Measurements from ENCODE around the gene CLCN1.
A peak's percentile ranks its signal among the peaks of the same experiment; 100 is the strongest.

CLCN1 gene

DNA sequence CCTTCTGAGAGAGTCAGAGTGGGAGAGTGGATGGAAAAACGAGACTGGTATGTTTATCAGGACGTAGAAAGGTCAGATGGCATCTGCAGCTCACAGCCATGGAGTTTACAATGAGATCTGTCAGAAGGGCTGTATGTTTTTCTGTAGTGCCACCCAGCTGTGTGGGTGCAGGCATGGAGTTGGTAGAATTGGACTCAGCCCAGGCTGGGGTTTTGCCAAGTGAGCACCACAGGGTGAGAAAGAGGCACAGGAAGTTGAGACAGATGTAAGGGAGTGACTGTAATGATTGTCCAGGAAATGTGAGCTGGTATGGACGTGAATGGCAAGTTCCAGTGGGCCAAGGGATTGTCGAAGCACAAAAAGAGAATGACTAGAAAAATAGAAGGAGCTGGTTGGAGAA, 56.2 kb downstream of the CLCN1 start:
- peak; percentile 63 for TF ChIP-seq GABPA (IDR thresholded peaks at IDR 0.05; ENCODE audit: low read depth)
- TF ChIP-seq, protein P1, sequence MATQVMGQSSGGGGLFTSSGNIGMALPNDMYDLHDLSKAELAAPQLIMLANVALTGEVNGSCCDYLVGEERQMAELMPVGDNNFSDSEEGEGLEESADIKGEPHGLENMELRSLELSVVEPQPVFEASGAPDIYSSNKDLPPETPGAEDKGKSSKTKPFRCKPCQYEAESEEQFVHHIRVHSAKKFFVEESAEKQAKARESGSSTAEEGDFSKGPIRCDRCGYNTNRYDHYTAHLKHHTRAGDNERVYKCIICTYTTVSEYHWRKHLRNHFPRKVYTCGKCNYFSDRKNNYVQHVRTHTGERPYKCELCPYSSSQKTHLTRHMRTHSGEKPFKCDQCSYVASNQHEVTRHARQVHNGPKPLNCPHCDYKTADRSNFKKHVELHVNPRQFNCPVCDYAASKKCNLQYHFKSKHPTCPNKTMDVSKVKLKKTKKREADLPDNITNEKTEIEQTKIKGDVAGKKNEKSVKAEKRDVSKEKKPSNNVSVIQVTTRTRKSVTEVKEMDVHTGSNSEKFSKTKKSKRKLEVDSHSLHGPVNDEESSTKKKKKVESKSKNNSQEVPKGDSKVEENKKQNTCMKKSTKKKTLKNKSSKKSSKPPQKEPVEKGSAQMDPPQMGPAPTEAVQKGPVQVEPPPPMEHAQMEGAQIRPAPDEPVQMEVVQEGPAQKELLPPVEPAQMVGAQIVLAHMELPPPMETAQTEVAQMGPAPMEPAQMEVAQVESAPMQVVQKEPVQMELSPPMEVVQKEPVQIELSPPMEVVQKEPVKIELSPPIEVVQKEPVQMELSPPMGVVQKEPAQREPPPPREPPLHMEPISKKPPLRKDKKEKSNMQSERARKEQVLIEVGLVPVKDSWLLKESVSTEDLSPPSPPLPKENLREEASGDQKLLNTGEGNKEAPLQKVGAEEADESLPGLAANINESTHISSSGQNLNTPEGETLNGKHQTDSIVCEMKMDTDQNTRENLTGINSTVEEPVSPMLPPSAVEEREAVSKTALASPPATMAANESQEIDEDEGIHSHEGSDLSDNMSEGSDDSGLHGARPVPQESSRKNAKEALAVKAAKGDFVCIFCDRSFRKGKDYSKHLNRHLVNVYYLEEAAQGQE (IDR thresholded peaks at IDR 0.05; ENCODE audit: insufficient replicate concordance, low read depth): no peak
- no peak for TF ChIP-seq SPI1 (IDR thresholded peaks at IDR 0.05; ENCODE audit: borderline replicate concordance, low read depth)
- TF ChIP-seq, protein P2, sequence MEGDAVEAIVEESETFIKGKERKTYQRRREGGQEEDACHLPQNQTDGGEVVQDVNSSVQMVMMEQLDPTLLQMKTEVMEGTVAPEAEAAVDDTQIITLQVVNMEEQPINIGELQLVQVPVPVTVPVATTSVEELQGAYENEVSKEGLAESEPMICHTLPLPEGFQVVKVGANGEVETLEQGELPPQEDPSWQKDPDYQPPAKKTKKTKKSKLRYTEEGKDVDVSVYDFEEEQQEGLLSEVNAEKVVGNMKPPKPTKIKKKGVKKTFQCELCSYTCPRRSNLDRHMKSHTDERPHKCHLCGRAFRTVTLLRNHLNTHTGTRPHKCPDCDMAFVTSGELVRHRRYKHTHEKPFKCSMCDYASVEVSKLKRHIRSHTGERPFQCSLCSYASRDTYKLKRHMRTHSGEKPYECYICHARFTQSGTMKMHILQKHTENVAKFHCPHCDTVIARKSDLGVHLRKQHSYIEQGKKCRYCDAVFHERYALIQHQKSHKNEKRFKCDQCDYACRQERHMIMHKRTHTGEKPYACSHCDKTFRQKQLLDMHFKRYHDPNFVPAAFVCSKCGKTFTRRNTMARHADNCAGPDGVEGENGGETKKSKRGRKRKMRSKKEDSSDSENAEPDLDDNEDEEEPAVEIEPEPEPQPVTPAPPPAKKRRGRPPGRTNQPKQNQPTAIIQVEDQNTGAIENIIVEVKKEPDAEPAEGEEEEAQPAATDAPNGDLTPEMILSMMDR (IDR thresholded peaks at IDR 0.05; ENCODE audit: insufficient read depth, low read length): peak; percentile 18
- TF ChIP-seq POLR2AphosphoS5 (IDR thresholded peaks at IDR 0.05; ENCODE audit: low read depth): peak; percentile 77
- no peaks in the 10 kb centered on the region for H3K27me3 ChIP-seq (ENCODE audit: insufficient read depth, poor library complexity, severe bottlenecking)
- no peak overlapping the region for H3K4me3 ChIP-seq (replicated peaks; ENCODE audit: insufficient read depth, low read length)
- H3K27ac ChIP-seq (replicated peaks): peak overlapping the region; percentile 18
- DNase-seq (ENCODE audit: low read depth in 1 of 2, low spot score in 1 of 2): peak in 1 of 2 experiments; percentile 92

DNA sequence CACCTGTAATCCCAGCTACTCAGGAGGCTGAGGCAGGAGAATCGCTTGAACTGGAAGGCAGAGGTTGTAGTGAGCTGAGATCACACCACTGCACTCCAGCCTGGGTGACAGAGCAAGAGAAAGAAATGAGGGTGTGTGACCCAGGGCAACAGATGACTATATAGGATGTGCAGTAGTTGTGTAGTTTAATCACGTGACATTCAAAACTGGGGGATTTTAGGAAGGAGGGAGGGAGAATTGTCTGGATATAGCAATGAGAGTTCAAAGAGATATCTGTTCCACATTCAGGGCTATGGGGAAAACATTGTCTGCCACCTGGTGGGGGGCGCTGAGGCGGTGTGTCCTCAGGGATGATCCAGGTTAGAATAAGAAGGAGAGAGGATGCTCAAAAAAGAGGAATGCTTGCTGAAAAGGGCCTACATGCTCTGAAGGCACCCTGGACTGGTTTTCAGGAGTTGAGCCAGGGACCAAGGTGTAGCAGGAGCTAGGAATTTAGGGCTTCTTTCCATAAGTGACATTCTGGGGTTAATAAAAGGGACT, 57.4 kb downstream of the CLCN1 start:
- Histone ChIP-seq H3K27ac (replicated peaks) (no peak overlapping the region), H3K4me3 (replicated peaks; ENCODE audit: insufficient read depth, low read length) (no peak overlapping the region)
- TF ChIP-seq, protein P2 (IDR thresholded peaks at IDR 0.05; ENCODE audit: insufficient read depth, low read length): no peak
- TF ChIP-seq, protein P1 (IDR thresholded peaks at IDR 0.05; ENCODE audit: insufficient replicate concordance, low read depth): no peak
- TF ChIP-seq POLR2AphosphoS5 (IDR thresholded peaks at IDR 0.05; ENCODE audit: low read depth): no peak
- TF ChIP-seq SPI1 (IDR thresholded peaks at IDR 0.05; ENCODE audit: borderline replicate concordance, low read depth): no peak
- TF ChIP-seq GABPA (IDR thresholded peaks at IDR 0.05; ENCODE audit: low read depth): no peak

DNA sequence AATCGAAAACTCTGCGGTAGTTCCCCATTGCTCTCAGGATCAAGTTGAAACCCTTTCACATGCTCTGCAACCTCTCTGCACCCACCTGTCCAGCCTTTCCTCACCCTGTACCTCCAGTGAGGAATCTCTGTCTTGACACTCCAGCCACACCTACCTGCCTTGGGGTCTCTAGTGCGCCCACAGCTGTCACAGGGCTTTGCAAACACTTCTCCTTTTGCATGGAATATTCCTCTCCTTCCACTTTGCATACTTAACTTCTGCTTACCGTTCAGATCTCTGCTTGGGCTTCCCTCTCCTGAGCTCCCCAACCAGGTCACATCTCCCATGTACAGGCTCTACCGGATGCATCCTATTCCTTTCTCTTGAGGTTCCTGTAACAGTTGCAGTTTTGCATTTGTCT, 58.6 kb downstream of the CLCN1 start:
- no peak overlapping the region for H3K4me3 ChIP-seq (replicated peaks; ENCODE audit: insufficient read depth, low read length)
- DNase-seq (ENCODE audit: low read depth in 1 of 2, low spot score in 1 of 2): peak in 1 of 2 experiments; percentile 50
- TF ChIP-seq, protein P1 (IDR thresholded peaks at IDR 0.05; ENCODE audit: insufficient replicate concordance, low read depth): no peak
- TF ChIP-seq SPI1 (IDR thresholded peaks at IDR 0.05; ENCODE audit: borderline replicate concordance, low read depth) (peak; percentile 88), POLR2AphosphoS5 (IDR thresholded peaks at IDR 0.05; ENCODE audit: low read depth) (no peak)
- TF ChIP-seq, protein P2 (IDR thresholded peaks at IDR 0.05; ENCODE audit: insufficient read depth, low read length): no peak
- no peaks in the 10 kb centered on the region for H3K27me3 ChIP-seq (ENCODE audit: insufficient read depth, poor library complexity, severe bottlenecking)
- peak overlapping the region; percentile 63 for H3K27ac ChIP-seq (replicated peaks)

More for the DNA sequence above, 57.4 kb downstream of the CLCN1 start:
- no peaks in the 10 kb centered on the region for H3K27me3 ChIP-seq (ENCODE audit: insufficient read depth, poor library complexity, severe bottlenecking)
- DNase-seq (ENCODE audit: low read depth in 1 of 2, low spot score in 1 of 2): no peak

Data from HL-60 (cell line).